GM18870 (cell line): Measurements from ENCODE around the gene IRF5.

Source experiments
- ATAC-seq: cut with Tn5 transposase; IDR thresholded peaks from one replicate; pipeline ENCODE4 v1.9.1; 2021; ENCODE audit warnings: moderate library complexity; ENCODE audit not compliant: unreplicated experiment

The IRF5 gene, protein sequence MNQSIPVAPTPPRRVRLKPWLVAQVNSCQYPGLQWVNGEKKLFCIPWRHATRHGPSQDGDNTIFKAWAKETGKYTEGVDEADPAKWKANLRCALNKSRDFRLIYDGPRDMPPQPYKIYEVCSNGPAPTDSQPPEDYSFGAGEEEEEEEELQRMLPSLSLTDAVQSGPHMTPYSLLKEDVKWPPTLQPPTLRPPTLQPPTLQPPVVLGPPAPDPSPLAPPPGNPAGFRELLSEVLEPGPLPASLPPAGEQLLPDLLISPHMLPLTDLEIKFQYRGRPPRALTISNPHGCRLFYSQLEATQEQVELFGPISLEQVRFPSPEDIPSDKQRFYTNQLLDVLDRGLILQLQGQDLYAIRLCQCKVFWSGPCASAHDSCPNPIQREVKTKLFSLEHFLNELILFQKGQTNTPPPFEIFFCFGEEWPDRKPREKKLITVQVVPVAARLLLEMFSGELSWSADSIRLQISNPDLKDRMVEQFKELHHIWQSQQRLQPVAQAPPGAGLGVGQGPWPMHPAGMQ

GRCh38 chr7:128937647-128938543 lies at the start of gene IRF5:
Gene IRF5, plus strand, starts transcription at chr7:128937927. Its CDS starts 4,155 bp downstream, at chr7:128942082.
- no peak for ATAC-seq

DNA sequence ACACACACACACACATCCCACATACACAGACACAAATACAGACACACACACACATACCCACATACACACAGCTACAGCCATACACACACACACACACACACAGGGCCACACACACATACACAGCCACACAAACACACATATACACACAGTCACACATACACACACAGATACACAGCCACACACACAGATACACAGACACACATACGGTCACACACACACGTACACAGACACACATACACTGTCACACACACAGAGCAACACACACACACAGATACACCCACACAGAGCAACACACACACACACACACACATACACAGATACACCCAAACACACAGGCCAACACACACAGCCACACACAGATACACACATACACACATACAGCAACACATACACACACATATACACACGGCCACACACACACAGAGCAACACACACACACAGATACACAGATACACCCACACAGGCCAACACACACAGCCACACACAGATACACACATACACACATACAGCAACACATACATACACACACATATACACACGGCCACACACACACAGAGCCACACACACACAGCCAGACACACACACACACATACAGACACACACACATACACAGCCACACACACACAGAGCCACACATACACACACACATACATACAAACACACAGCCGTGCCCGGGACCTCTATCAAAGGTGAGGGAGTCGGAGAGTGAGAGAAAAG lies 49.5 kb upstream of the IRF5 start:
- ATAC-seq, result no peak

DNA sequence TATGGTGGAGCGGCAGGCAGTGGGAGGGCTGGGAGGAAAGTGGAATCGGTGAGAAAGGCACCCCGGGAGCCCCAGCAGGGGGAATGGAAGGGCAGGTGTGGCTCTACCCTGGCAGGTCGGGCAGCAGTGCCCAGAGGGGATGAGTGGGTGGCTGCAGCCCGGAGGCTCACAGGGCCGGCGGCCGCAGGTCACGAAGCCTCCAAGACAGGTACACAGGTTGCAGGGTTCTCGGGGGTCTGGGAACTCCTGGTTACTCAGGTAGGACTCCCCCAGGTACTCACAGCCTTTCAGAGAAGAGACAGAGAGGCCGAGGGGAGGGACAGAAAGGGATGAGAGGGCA lies 49.0 kb upstream of the IRF5 start:
- no peak for ATAC-seq

DNA sequence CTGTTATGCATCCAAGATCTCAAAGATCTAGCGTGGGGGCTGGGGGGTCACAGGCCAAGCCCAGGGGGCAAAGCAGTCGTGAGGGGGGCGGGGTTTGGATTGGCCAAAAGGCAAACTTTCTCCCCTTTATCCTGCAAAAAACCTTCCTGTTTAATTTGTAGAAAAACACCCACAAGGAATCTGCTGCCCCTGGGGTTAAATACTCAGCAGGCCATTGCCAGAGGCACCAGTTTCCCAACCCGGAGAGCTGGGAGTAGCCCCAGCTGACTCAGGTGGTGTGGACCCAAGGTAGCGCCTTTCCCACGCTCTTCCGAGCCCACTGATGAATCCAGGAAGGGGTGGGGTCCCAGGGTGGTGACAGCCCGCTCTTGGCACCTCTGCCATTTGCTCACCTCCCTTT lies 48.6 kb upstream of the IRF5 start:
- no peak for ATAC-seq

- ATAC-seq, result no peak
Measured at GRCh38 chr7:128890306-128891109, 47.2 kb upstream of the IRF5 start.

GRCh38 chr7:128891110-128891941 lies 46.4 kb upstream of the IRF5 start:
- no peak for ATAC-seq

GRCh38 chr7:128891942-128892269 lies 45.8 kb upstream of the IRF5 start:
- no peak for ATAC-seq

DNA sequence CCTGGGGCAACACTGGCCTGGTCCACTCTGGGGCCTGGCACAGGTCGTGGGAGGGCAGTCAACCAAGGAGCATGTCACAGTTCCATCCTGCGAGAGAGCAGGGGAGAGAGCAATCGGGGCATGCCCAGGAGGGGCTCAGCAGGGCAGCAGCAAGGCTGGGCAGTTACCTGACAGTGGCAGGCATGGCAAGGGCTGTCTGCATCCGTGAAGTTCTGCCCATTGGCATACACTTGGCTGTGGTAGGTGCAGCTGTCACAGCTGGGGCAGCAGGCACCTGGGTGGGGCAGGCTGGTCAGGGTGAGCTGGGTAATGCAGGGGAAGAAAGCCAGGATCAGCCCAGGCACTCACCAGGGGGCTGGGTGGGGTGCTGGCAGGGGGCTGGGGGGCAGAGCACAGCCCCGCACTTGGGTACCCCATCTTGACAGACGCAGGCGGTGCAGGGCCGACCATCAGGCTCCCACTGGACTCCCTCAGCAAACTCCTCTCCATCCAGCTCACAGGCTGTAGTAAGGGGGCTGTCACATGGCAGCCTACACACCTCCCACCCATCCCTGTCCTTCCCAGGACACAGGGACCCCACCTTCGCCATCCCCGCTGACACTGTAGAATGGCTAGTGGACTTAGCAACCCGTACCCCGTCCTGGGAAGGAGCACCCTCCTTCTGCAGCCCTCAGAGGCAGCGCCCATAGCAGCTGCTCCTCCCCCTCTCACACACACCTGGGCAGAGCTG lies 45.0 kb upstream of the IRF5 start:
- ATAC-seq, result no peak

- ATAC-seq, result no peak
Measured at GRCh38 chr7:128893251-128894100, 44.3 kb upstream of the IRF5 start.

- no peak for ATAC-seq
Measured at GRCh38 chr7:128894101-128894440, 43.7 kb upstream of the IRF5 start.

DNA sequence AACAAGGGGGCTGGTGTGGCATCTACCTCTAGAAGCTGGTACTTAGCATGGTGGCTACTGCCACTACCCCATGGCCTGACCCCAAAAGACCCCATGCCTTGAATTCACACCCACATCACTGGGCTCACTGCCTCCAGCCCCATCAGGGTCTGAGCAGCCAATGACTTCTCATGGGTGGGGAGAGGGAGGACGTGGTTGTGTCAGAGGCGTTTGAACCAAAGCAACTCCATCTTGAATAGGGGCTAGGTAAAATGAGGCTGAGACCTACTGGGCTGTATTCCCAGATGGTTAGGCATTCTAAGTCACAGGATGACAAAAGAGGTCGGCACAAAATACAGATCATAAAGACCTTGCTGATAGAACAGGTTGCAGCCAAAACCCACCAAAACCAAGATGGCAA lies 42.4 kb upstream of the IRF5 start:
- no peak for ATAC-seq

DNA sequence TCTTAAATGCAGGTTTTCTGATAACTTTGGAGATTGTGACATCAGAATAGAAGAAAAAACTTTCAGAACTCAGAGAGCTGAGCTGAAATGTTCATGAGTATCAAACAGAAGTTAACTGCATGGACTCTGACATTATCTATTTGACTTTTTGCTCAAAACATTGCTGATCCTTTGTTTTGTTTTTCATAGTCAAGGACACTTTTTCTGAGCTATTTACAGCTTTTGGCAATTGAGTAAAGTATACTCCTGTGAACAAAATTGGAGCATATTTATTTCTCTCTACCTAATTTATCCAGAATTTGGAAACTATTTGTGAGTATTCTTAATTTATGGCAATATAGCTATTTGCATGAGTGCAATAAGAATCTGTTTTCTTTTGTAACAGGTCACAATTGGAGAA lies 38.3 kb upstream of the IRF5 start:
- no peak for ATAC-seq

- no peak for ATAC-seq
Measured at GRCh38 chr7:128900237-128900636, 37.5 kb upstream of the IRF5 start.

GRCh38 chr7:128902761-128903585 lies 34.8 kb upstream of the IRF5 start:
- no peak for ATAC-seq

DNA sequence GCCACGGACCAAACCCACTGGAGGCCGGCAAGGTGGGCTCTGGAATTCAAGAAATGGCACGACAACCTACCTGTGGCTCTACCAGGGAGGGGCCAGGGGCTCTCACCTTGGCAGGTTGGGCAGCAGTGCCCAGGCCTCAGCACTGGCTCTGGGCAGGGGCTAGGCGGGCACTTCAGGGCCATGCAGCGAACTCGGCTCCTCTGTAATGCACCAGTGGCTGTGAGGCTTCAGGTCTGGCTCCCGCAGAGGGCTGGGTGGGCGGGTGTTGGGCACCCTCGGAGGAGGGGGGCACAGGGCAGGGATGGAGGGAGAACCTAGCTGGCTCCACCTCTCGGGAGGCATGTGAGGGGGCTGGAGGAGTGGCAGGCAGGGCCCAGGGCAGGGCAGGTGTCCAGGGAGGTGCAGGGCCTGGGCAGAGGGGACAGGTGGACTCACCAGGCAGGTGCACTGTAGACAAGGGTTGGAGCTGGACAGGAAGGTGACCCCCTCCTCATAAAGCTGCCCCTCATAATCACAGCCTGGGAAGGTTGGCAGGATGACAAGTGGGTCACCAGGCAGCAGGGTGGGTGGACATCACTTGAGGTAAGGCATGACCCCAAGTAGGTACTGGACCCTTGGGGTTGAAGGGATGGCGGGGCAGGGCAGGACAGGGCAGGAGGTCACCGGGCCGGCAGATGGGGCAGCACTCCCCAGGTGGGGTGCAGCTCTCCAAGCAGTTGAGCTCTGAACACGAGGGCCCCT lies 33.9 kb upstream of the IRF5 start:
- no peak for ATAC-seq

GRCh38 chr7:128904381-128905197 lies 33.1 kb upstream of the IRF5 start:
- ATAC-seq, result no peak
